ENCODE data around the gene PI4KA.

DNA sequence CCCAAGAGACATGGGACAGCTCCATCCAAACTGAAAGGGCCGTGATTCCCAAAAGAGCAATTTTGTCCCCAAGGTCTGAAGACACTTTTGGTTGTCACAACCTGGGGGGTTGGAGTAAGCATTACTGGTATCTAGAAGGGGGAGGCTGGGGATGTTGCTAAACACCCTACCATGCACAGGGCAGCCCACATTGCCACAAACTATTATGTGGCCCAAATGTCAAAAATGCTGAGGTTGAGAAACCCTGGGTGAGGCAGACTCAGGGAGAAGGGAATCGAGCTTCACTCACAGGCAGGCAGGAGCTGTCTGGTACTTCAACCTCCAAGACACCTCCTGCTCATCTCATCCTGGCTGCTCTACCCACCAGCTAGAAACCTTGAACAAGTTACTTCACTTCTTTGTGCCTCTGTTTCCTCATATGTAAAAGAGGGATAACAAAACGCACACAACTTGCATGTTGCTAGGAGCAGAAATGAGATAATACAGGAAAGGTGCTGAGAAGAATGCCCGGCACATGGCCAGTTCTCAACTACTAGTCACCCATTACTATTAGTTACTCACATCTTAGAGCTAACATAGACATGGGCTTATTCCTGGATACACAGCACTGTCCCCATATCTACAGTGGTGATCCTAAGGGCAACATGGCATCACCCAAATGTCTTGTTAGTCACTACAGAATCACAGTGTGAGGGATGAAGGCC, 75.9 kb downstream of the PI4KA start:
- TF ChIP-seq POLR2A (IDR thresholded peaks at IDR 0.05; ENCODE audit: low read depth, low read length) (no peak), TAF1 (IDR thresholded peaks at IDR 0.05; ENCODE audit: borderline replicate concordance, low read depth, low read length) (no peak)

All from GM12892 (cell line).